GM12878 (cell line): Measurements from ENCODE around the gene RPRD1B. TPM values are rescaled to one million over a fixed set of nuclear protein-coding genes. Genes with fewer than 3 reads are reported as not detected.

Experiments used
- EGR1 ChIP-seq, 2 experiments: IDR thresholded peaks; 1 replicate in 1 of 2; 2 replicates in 1 of 2; pipeline ENCODE4 v1.6.1; 2011 to 2012; ENCODE audit warnings: low read depth in 2 of 2, low read length in 2 of 2, borderline replicate concordance in 1 of 2, mild to moderate bottlenecking in 1 of 2, moderate library complexity in 1 of 2
- GABPA ChIP-seq: IDR thresholded peaks from 2 replicates; pipeline ENCODE4 v1.6.1; 2014; ENCODE audit warnings: antibody characterized with exemption, low read depth, mild to moderate bottlenecking, inconsistent platforms
- HDAC6 ChIP-seq: fragments of 200-600 bp; sonication (generic); IDR thresholded peaks from one replicate; pipeline ENCODE4 v1.8.0; 2017; ENCODE audit warnings: antibody characterized with exemption; ENCODE audit not compliant: unreplicated experiment
- REST ChIP-seq: IDR thresholded peaks from 2 replicates; pipeline ENCODE4 v1.6.1; 2012; ENCODE audit warnings: mild to moderate bottlenecking, low read depth, low read length
- SUZ12 ChIP-seq: fragments of 200-600 bp; sonication (generic); IDR thresholded peaks from one replicate; pipeline ENCODE4 v1.6.1; 2018; ENCODE audit warnings: antibody characterized with exemption, mild to moderate bottlenecking; ENCODE audit not compliant: unreplicated experiment
- polyA plus RNA-seq, 11 experiments: library from polyadenylated mRNA; depleted of rRNA in 4 of 11; unstranded in 6 of 11; stranded (reverse) in 5 of 11; fragments of >200 nt; fragmentation: Nextera tagmentation in 4 of 11; fragmentation: Illumina TruSeq in 1 of 11; extraction: Ambion mirVana in 4 of 11; extraction: Trizol in 1 of 11; gene quantifications; 1 replicate in 1 of 11; 2 replicates in 10 of 11; pipeline versions ENCODE4 v1.2.1 to v1.2.3, GENCODE V29; 2011 to 2016; ENCODE audit warnings: inconsistent platforms in 2 of 11, missing spikeins in 2 of 11, low read depth in 1 of 11
- total RNA-seq, 4 experiments: library from RNA; depleted of rRNA in 3 of 4; stranded (reverse); fragments of >200 nt in 3 of 4; fragmentation: Illumina TruSeq in 1 of 4; extraction: Trizol in 1 of 4; gene quantifications; 2 replicates each; pipeline versions ENCODE4 v1.2.1 to v1.2.3, GENCODE V29; 2013 to 2021
- TF ChIP-seq, protein P1 (sequence below): fragments of 450-650 bp; conservative IDR thresholded peaks from 2 replicates; pipeline ENCODE4 v1.6.1; 2017; ENCODE audit warnings: mild to moderate bottlenecking, moderate library complexity
- TF ChIP-seq, protein P2 (sequence below): fragments of 450-650 bp; IDR thresholded peaks from 2 replicates; pipeline ENCODE4 v1.6.1; 2016; ENCODE audit warnings: mild to moderate bottlenecking
- TF ChIP-seq, protein P3 (sequence below): fragments of 450-650 bp; IDR thresholded peaks from 2 replicates; pipeline ENCODE4 v1.6.1; 2017; ENCODE audit warnings: mild to moderate bottlenecking, low read depth, inconsistent platforms; ENCODE audit not compliant: poor library complexity, severe bottlenecking

RPRD1B gene
- total and polyA plus RNA-seq, 10 of the 15 experiments (the other 5 are each of a cell fraction or from before 2014, with no cell fraction given): 5.2 to 40.2 (median 30.0) TPM

DNA sequence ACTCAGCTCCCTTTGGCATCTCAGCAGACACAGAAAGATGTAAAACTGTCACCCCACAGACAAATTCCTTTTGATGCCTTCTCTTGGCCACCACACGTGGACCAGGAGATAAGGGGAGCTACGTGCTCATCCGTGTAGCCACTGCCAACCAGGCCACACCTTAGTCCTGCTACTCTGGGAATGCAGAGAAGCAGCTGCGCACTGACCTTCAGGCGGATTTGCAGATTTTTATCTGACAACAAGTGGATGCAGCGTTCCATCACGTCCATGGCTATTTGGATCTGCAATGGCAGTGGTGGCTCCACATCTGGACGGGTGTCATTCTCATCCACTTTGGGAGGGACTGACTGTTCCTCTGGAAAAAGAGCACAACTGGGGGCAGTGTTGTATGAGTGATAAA, 31.1 kb upstream of the RPRD1B start (continued):
- TF ChIP-seq, protein P1, sequence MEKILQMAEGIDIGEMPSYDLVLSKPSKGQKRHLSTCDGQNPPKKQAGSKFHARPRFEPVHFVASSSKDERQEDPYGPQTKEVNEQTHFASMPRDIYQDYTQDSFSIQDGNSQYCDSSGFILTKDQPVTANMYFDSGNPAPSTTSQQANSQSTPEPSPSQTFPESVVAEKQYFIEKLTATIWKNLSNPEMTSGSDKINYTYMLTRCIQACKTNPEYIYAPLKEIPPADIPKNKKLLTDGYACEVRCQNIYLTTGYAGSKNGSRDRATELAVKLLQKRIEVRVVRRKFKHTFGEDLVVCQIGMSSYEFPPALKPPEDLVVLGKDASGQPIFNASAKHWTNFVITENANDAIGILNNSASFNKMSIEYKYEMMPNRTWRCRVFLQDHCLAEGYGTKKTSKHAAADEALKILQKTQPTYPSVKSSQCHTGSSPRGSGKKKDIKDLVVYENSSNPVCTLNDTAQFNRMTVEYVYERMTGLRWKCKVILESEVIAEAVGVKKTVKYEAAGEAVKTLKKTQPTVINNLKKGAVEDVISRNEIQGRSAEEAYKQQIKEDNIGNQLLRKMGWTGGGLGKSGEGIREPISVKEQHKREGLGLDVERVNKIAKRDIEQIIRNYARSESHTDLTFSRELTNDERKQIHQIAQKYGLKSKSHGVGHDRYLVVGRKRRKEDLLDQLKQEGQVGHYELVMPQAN: no peak
- TF ChIP-seq EGR1 (IDR thresholded peaks at IDR 0.05; ENCODE audit: borderline replicate concordance in 1 of 2, low read depth in 2 of 2, low read length in 2 of 2): no peak
- TF ChIP-seq, protein P2, sequence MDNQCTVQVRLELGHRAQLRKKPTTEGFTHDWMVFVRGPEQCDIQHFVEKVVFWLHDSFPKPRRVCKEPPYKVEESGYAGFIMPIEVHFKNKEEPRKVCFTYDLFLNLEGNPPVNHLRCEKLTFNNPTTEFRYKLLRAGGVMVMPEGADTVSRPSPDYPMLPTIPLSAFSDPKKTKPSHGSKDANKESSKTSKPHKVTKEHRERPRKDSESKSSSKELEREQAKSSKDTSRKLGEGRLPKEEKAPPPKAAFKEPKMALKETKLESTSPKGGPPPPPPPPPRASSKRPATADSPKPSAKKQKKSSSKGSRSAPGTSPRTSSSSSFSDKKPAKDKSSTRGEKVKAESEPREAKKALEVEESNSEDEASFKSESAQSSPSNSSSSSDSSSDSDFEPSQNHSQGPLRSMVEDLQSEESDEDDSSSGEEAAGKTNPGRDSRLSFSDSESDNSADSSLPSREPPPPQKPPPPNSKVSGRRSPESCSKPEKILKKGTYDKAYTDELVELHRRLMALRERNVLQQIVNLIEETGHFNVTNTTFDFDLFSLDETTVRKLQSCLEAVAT: no peak
- TF ChIP-seq SUZ12: no peak
- no peak for TF ChIP-seq REST
- no peak for TF ChIP-seq GABPA
- TF ChIP-seq, protein P3, sequence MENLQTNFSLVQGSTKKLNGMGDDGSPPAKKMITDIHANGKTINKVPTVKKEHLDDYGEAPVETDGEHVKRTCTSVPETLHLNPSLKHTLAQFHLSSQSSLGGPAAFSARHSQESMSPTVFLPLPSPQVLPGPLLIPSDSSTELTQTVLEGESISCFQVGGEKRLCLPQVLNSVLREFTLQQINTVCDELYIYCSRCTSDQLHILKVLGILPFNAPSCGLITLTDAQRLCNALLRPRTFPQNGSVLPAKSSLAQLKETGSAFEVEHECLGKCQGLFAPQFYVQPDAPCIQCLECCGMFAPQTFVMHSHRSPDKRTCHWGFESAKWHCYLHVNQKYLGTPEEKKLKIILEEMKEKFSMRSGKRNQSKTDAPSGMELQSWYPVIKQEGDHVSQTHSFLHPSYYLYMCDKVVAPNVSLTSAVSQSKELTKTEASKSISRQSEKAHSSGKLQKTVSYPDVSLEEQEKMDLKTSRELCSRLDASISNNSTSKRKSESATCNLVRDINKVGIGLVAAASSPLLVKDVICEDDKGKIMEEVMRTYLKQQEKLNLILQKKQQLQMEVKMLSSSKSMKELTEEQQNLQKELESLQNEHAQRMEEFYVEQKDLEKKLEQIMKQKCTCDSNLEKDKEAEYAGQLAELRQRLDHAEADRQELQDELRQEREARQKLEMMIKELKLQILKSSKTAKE: no peak
- TF ChIP-seq HDAC6: no peak
